Smooth muscle cell (in vitro differentiated cells): ENCODE data around the gene PARD3. TPM values are rescaled to one million over a fixed set of nuclear protein-coding genes. Genes with fewer than 3 reads are reported as not detected.
"Not testable (repeated sequence)": the region's sequence is repeated elsewhere in the genome, so short reads cannot be mapped to it uniquely, and the experiment has no call there.

Experiments used
- DNase-seq: peaks from one replicate; lab custom pipeline; 2025; ENCODE audit not compliant: unreplicated experiment; lab: John Stamatoyannopoulos, UW
- H2AFZ ChIP-seq: fragments of 200-600 bp; sonication (generic); 2 replicates; pipeline ENCODE4 v1.6.0; 2016; ENCODE audit warnings: antibody characterized with exemption, low read depth, mild to moderate bottlenecking
- H3F3A ChIP-seq: fragments of 200-600 bp; sonication (generic); 2 replicates; pipeline ENCODE4 v1.6.0; 2017; ENCODE audit warnings: antibody characterized with exemption, low read depth
- H3K27ac ChIP-seq: fragments of 200-600 bp; sonication (generic); 2 replicates; pipeline ENCODE4 v1.5.1; 2016; ENCODE audit warnings: low read depth, mild to moderate bottlenecking
- H3K27me3 ChIP-seq: fragments of 200-600 bp; sonication (generic); 2 replicates; pipeline ENCODE4 v1.6.1; 2016; ENCODE audit warnings: low read depth, mild to moderate bottlenecking
- H3K36me3 ChIP-seq: fragments of 200-600 bp; sonication (generic); 2 replicates; pipeline ENCODE4 v1.5.1; 2016; ENCODE audit warnings: low read depth
- H3K4me1 ChIP-seq: fragments of 200-600 bp; sonication (generic); 2 replicates; pipeline ENCODE4 v1.5.1; 2016; ENCODE audit warnings: low read depth
- H3K4me2 ChIP-seq: fragments of 200-600 bp; sonication (generic); 2 replicates; pipeline ENCODE4 v1.6.0; 2016; ENCODE audit warnings: mild to moderate bottlenecking
- H3K4me3 ChIP-seq: fragments of 200-600 bp; sonication (generic); 2 replicates; pipeline ENCODE4 v1.5.1; 2016; ENCODE audit warnings: mild to moderate bottlenecking
- H3K79me2 ChIP-seq: fragments of 200-600 bp; sonication (generic); 2 replicates; pipeline ENCODE4 v1.6.0; 2016; ENCODE audit warnings: low read depth, mild to moderate bottlenecking
- H3K9ac ChIP-seq: fragments of 200-600 bp; sonication (generic); 2 replicates; pipeline ENCODE4 v1.6.0; 2016; ENCODE audit warnings: low read depth
- H3K9me3 ChIP-seq: fragments of 200-600 bp; sonication (generic); replicated peaks from 2 replicates; pipeline ENCODE4 v1.5.1; 2016; ENCODE audit warnings: low read depth
- H4K20me1 ChIP-seq: fragments of 200-600 bp; sonication (generic); 2 replicates; pipeline ENCODE4 v1.6.0; 2016; ENCODE audit warnings: low read depth
- whole genome bisulfite sequencing: methylation state at CpG from one replicate; pipeline ENCODE4 v1.1.7; 2016; ENCODE audit warnings: low lambda C conversion rate; 5-methylcytosine and 5-hydroxymethylcytosine counted together
- polyA plus RNA-seq: library from polyadenylated mRNA; unstranded; fragments of >200 nt; fragmentation: Nextera tagmentation; extraction: Ambion mirVana; gene quantifications from 2 replicates; pipeline ENCODE4 v1.2.1, GENCODE V29; 2016
- total RNA-seq: library from RNA; depleted of rRNA; stranded (reverse); fragments of >200 nt; gene quantifications from 2 replicates; pipeline ENCODE4 v1.2.3, GENCODE V29; 2014
- TF ChIP-seq, protein P1 (sequence below): fragments of 200-600 bp; sonication (generic); IDR thresholded peaks from 2 replicates; pipeline ENCODE4 v1.5.1; 2017; ENCODE audit warnings: borderline replicate concordance, mild to moderate bottlenecking, antibody characterized with exemption; ENCODE audit not compliant: insufficient read depth, poor library complexity, severe bottlenecking

PARD3 gene
- total and polyA plus RNA-seq, 2 experiments from 2014 or later = 17.5 to 26.0 TPM

- Histone ChIP-seq H4K20me1 (peaks cover 33% of the 10 kb centered on the region), H3K9me3 (no peaks in the 10 kb centered on the region), H3K4me2 (no peak overlapping the region), H3K27ac (no peak overlapping the region), H3K9ac (no peak overlapping the region), H3F3A (peaks cover 22% of the 10 kb centered on the region), H3K4me1 (peaks cover 17% of the 10 kb centered on the region), H3K79me2 (peaks cover 25% of the 10 kb centered on the region), H3K4me3 (no peak overlapping the region), H3K36me3 (no peaks in the 10 kb centered on the region), H3K27me3 (no peaks in the 10 kb centered on the region), H2AFZ (no peak overlapping the region)
- TF ChIP-seq, protein P1, sequence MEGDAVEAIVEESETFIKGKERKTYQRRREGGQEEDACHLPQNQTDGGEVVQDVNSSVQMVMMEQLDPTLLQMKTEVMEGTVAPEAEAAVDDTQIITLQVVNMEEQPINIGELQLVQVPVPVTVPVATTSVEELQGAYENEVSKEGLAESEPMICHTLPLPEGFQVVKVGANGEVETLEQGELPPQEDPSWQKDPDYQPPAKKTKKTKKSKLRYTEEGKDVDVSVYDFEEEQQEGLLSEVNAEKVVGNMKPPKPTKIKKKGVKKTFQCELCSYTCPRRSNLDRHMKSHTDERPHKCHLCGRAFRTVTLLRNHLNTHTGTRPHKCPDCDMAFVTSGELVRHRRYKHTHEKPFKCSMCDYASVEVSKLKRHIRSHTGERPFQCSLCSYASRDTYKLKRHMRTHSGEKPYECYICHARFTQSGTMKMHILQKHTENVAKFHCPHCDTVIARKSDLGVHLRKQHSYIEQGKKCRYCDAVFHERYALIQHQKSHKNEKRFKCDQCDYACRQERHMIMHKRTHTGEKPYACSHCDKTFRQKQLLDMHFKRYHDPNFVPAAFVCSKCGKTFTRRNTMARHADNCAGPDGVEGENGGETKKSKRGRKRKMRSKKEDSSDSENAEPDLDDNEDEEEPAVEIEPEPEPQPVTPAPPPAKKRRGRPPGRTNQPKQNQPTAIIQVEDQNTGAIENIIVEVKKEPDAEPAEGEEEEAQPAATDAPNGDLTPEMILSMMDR = no peak
- DNase-seq = no peak
- 85% methylated on average over 12 of the region's 12 CpGs for WGBS
Observed at GRCh38 chr10:34647875-34648865, 166.9 kb downstream of the PARD3 start.

- no peak overlapping the region for H2AFZ ChIP-seq
- no peaks in the 10 kb centered on the region for H3K27me3 ChIP-seq
- H3K79me2 ChIP-seq = peaks cover 21% of the 10 kb centered on the region
- TF ChIP-seq, protein P1 = no peak
- DNase-seq = no peak
- no peak overlapping the region for H3K27ac ChIP-seq
- H3F3A ChIP-seq = peaks cover 22% of the 10 kb centered on the region
- no peak overlapping the region for H3K4me2 ChIP-seq
- peaks cover 29% of the 10 kb centered on the region for H4K20me1 ChIP-seq
- H3K9ac ChIP-seq = no peak overlapping the region
- H3K4me3 ChIP-seq = no peak overlapping the region
- no peaks in the 10 kb centered on the region for H3K36me3 ChIP-seq
- no peaks in the 10 kb centered on the region for H3K9me3 ChIP-seq
- peaks cover 12% of the 10 kb centered on the region for H3K4me1 ChIP-seq
- WGBS = 46% methylated on average over 7 of the region's 7 CpGs
Observed at GRCh38 chr10:34647160-34647559, 167.9 kb downstream of the PARD3 start.

DNA sequence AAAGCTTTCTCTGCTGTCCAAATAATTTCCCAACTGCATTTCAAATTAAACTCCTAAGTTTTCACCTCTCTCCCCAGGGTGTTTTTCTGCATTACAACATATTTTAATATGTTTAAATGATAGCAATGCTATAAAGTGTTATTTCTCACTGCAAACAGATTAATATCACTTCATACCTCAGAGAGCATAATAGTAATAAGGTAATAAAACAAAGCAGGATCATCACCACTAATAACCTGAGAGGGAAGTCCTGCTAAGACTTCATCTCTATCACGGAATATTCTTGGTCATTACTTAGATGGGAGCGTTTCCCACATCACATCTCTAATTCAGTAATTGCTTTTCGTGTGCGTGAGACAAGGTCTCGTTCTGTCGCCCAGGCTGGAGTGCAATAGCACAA lies 168.8 kb downstream of the PARD3 start:
- Histone ChIP-seq H4K20me1 (peaks cover 29% of the 10 kb centered on the region), H3K4me1 (peaks cover 3% of the 10 kb centered on the region), H3K27me3 (no peaks in the 10 kb centered on the region), H2AFZ (no peak overlapping the region), H3K36me3 (no peaks in the 10 kb centered on the region), H3F3A (peaks cover 14% of the 10 kb centered on the region), H3K79me2 (peaks cover 21% of the 10 kb centered on the region), H3K4me3 (no peak overlapping the region), H3K9ac (no peak overlapping the region), H3K9me3 (no peaks in the 10 kb centered on the region), H3K4me2 (no peak overlapping the region), H3K27ac (no peak overlapping the region)
- 95% methylated on average over 6 of the region's 6 CpGs for WGBS
- TF ChIP-seq, protein P1 = no peak
- no peak for DNase-seq

DNA sequence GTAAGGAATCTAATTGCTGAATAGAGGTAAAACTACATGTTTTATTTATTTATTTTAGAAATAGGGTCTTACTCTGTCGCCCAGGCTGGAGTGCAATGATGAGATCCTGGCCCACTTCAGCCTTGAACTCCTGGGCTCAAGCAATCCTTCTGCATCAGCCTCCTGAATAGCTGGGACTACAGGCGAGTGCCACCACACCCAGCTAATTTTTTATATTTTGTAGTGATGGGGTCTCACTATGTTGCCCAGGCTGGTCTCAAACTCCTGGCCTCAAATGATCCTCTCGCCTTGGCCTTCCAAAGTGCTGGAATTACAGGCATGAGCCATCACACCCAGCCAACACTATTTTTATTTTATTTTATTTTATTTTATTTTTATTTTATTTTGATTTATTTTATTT lies 170.3 kb downstream of the PARD3 start:
- H3K9me3 ChIP-seq, H3F3A ChIP-seq, H3K27ac ChIP-seq, H3K4me2 ChIP-seq, H3K36me3 ChIP-seq, DNase-seq, H3K27me3 ChIP-seq, H3K4me1 ChIP-seq, H2AFZ ChIP-seq, H3K9ac ChIP-seq, H3K4me3 ChIP-seq: not testable (repeated sequence)
- Histone ChIP-seq H4K20me1 (peaks cover 20% of the 10 kb centered on the region), H3K79me2 (peaks cover 12% of the 10 kb centered on the region)
- 97% methylated on average over 3 of the region's 3 CpGs for WGBS
